G401.6 (cell line): ENCODE measurements around the gene CD2.

ENCODE experiments used
- FAIRE-seq: peaks from 2 replicates; lab custom pipeline; 2012; peaks lifted over from hg19 to GRCh38; lab: Jason Lieb, UNC

Gene CD2

GRCh38 chr1:116777831-116778830, 23.9 kb downstream of the CD2 start:
- no peak for FAIRE-seq

GRCh38 chr1:116781034-116781433, 26.8 kb downstream of the CD2 start:
- no peak for FAIRE-seq

GRCh38 chr1:116785006-116785405, 30.8 kb downstream of the CD2 start:
- FAIRE-seq, result no peak

GRCh38 chr1:116786049-116786448, 31.8 kb downstream of the CD2 start:
- FAIRE-seq, result no peak

- FAIRE-seq, result no peak
Observed at GRCh38 chr1:116791727-116792126, 37.5 kb downstream of the CD2 start.

GRCh38 chr1:116793357-116793935, 39.2 kb downstream of the CD2 start:
- no peak for FAIRE-seq

- no peak for FAIRE-seq
Observed at GRCh38 chr1:116794371-116794770, 40.1 kb downstream of the CD2 start.

GRCh38 chr1:116794804-116795481, 40.7 kb downstream of the CD2 start:
- no peak for FAIRE-seq

- no peak for FAIRE-seq
Observed at GRCh38 chr1:116795482-116795829, 41.2 kb downstream of the CD2 start.

GRCh38 chr1:116804736-116805135, 50.5 kb downstream of the CD2 start:
- FAIRE-seq, result no peak

GRCh38 chr1:116805398-116805797, 51.2 kb downstream of the CD2 start:
- no peak for FAIRE-seq

GRCh38 chr1:116806245-116806644, 52.0 kb downstream of the CD2 start:
- no peak for FAIRE-seq

GRCh38 chr1:116806671-116807070, 52.4 kb downstream of the CD2 start:
- no peak for FAIRE-seq

GRCh38 chr1:116807394-116808199, 53.4 kb downstream of the CD2 start:
- FAIRE-seq, result no peak

GRCh38 chr1:116808200-116808847, 54.1 kb downstream of the CD2 start:
- FAIRE-seq, result no peak

- no peak for FAIRE-seq
Observed at GRCh38 chr1:116808848-116809508, 54.7 kb downstream of the CD2 start.

- FAIRE-seq, result no peak
Observed at GRCh38 chr1:116811321-116811720, 57.1 kb downstream of the CD2 start.

GRCh38 chr1:116814926-116815723, 60.9 kb downstream of the CD2 start:
- FAIRE-seq, result no peak

- no peak for FAIRE-seq
Observed at GRCh38 chr1:116817582-116818064, 63.4 kb downstream of the CD2 start.
